ENCODE measurements around the gene LRRN3.

- TF ChIP-seq EZH2 (IDR thresholded peaks at IDR 0.05; ENCODE audit: insufficient read depth, poor library complexity, severe bottlenecking) (no peak), EZH2phosphoT487 (IDR thresholded peaks at IDR 0.05; ENCODE audit: insufficient read depth, low read depth) (no peak)
These were observed 59.8 kb downstream of the LRRN3 start for GRCh38 chr7:111150709-111151108.

All from GM23248 (cell line).